ENCODE measurements around the gene SNTB2.

SNTB2 gene

GRCh38 chr16:69349536-69349935 lies 162.6 kb downstream of the SNTB2 start:
- no peak for DNase-seq

DNA sequence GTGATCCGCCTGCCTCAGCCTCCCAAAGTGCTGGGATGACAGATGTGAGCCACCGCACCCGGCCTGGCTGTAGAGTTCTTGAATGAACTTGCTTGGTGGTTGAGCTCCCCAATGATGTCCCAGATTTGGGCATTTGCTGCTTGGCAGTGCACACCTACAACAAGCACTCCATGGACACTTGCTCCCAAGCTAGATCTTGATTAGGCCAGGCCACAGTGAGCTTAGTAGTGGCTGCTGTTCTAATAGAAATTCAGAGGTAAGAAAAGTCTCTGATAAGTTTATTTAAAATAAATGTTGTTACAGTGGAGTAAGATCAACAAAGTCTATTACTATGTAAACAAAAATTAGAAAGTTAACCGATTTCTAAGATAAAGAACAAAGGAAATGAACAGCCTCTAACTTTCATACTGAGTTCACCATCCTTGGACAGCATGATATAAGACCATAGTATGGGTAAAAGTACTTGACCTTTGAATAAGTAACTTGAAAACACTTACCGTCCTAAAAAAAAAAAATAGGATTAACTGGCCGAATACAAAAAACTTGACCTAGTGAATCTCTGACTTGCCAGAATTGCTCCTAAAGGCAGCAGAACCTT lies 163.7 kb downstream of the SNTB2 start:
- no peak for DNase-seq

GRCh38 chr16:69351309-69352027 lies 164.5 kb downstream of the SNTB2 start, which contains the start of gene TMED6:
TMED6 (minus strand) TSS chr16:69351786; CDS start chr16:69351753, 33 bp downstream.
- DNase-seq: no peak
